ENCODE results near the gene AP3S1.
"Not testable (repeated sequence)": the region's sequence is repeated elsewhere in the genome, so short reads cannot be mapped to it uniquely, and the experiment has no call there.

- TF ChIP-seq CTCF, POLR2A, EP300 (IDR thresholded peaks at IDR 0.05): not testable (repeated sequence)
Observed at GRCh38 chr5:115913623-115914400, 72.1 kb downstream of the AP3S1 start.

Data from ovary (tissue), 3 donors.